ENCODE measurements around the gene EFHD2.
A peak's percentile ranks its signal among the peaks of the same experiment; 100 is the strongest.
"Not testable (repeated sequence)": the region's sequence is repeated elsewhere in the genome, so short reads cannot be mapped to it uniquely, and the experiment has no call there.

EFHD2 gene

GRCh38 chr1:15456313-15456954 is 46.7 kb downstream of the EFHD2 start, which contains the start of gene CELA2A:
TSS of gene CELA2A (plus strand) at chr1:15456732. CDS start at chr1:15456754, 22 bp downstream.
- DNase-seq = no peak

- no peak for DNase-seq
Observed at GRCh38 chr1:15457585-15457984, 47.9 kb downstream of the EFHD2 start.

GRCh38 chr1:15458388-15458787 is 48.7 kb downstream of the EFHD2 start:
- DNase-seq = not testable (repeated sequence)

- DNase-seq = peak in 1 of 2 experiments; percentile 8
Observed at GRCh38 chr1:15459771-15460707, 50.4 kb downstream of the EFHD2 start.

- no peak for DNase-seq
Observed at GRCh38 chr1:15460708-15461095, 51.0 kb downstream of the EFHD2 start.

- DNase-seq = not testable (repeated sequence)
Observed at GRCh38 chr1:15463064-15463800, 53.5 kb downstream of the EFHD2 start.

GRCh38 chr1:15463926-15464322 is 54.2 kb downstream of the EFHD2 start:
- not testable (repeated sequence) for DNase-seq

GRCh38 chr1:15465674-15466073 is 56.0 kb downstream of the EFHD2 start:
- no peak for DNase-seq

- DNase-seq = not testable (repeated sequence)
Observed at GRCh38 chr1:15466955-15467625, 57.4 kb downstream of the EFHD2 start.

- DNase-seq = no peak
Observed at GRCh38 chr1:15468145-15468544, 58.5 kb downstream of the EFHD2 start.

- no peak for DNase-seq
Observed at GRCh38 chr1:15469361-15469760, 59.7 kb downstream of the EFHD2 start.

- not testable (repeated sequence) for DNase-seq
Observed at GRCh38 chr1:15469821-15470448, 60.2 kb downstream of the EFHD2 start.

- DNase-seq = not testable (repeated sequence)
Observed at GRCh38 chr1:15471067-15471466, 61.4 kb downstream of the EFHD2 start.

- DNase-seq = not testable (repeated sequence)
Observed at GRCh38 chr1:15471723-15472122, 62.0 kb downstream of the EFHD2 start.

GRCh38 chr1:15472587-15472986 is 62.9 kb downstream of the EFHD2 start:
- DNase-seq = no peak

GRCh38 chr1:15475752-15476314 is 66.1 kb downstream of the EFHD2 start, which contains the start of gene CELA2B:
TSS of gene CELA2B (plus strand) at chr1:15476104. CDS start at chr1:15476126, 22 bp downstream.
- DNase-seq = no peak

- no peak for DNase-seq
Observed at GRCh38 chr1:15476927-15477326, 67.2 kb downstream of the EFHD2 start.

- no peak for DNase-seq
Observed at GRCh38 chr1:15477646-15478212, 68.0 kb downstream of the EFHD2 start.
